Fibroblast of peridontal ligament (primary cell): Measurements from ENCODE around the gene PLS1.
A peak's percentile ranks its signal among the peaks of the same experiment; 100 is the strongest.
"Not testable (repeated sequence)": the region's sequence is repeated elsewhere in the genome, so short reads cannot be mapped to it uniquely, and the experiment has no call there.

Source experiments
- DNase-seq: peaks from one replicate; pipeline ENCODE4 v3.0.0-alpha.2; 2010; ENCODE audit errors: extremely low read depth

Gene PLS1

GRCh38 chr3:142693136-142693853 lies 97.1 kb downstream of the PLS1 start:
- DNase-seq, result no peak

- no peak for DNase-seq
Measured at GRCh38 chr3:142694225-142694624, 98.0 kb downstream of the PLS1 start.

DNA sequence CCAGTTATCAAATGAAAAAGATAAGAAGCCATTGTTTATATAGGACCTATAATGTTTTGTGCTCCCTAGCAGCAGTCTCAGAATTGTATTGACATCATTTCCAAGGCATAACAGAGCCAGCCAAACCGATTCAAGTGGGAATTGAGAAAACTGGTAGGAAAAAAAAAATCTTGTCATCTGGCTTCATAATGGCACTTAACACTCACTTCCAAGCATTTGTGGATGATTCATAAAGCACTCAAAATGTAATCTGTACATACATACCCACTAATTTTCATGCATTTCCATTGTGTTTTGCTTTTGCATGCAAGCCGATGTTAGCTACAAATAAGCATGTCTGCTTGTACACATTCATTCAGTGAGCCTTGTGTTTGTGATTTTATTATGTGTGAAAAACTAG lies 109.0 kb downstream of the PLS1 start:
- DNase-seq, result peak; percentile 2

- no peak for DNase-seq
Measured at GRCh38 chr3:142706321-142707127, 110.3 kb downstream of the PLS1 start.

- no peak for DNase-seq
Measured at GRCh38 chr3:142709207-142709606, 113.0 kb downstream of the PLS1 start.

DNA sequence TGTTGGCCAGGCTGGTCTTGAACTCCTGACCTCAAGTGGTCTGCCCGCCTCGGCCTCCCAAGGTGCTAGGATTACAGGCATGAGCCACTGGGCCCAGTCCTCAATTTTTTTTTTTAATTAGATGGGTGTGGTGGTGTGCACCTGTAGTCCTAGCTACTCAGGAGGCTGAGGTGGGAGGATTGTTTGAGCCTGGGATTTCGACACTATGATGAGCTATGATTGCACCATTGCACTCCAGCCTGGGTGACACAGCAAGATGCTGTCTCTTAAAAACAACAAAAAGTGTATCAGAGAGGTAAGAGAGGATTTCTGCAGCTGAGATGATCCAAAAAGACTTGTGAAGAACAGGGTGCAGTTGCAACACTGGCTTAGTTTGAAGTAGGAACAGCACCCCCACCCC lies 118.7 kb downstream of the PLS1 start:
- DNase-seq, result not testable (repeated sequence)

GRCh38 chr3:142716102-142716501 lies 119.9 kb downstream of the PLS1 start:
- DNase-seq, result no peak

DNA sequence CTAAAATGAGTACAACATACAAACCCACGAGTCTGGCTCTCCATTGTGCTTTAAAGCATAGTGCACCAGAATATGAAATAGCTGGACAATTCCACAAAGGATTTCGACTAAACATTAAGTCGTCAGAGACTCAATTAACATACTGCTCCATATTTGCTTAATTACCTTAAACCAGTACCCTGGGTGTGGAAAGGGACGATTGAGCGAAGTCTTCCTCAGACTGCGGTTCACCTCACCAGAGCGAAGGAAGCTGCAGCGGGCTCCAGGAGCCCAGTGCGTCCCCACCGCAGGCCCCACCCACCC lies 127.4 kb downstream of the PLS1 start:
- DNase-seq, result no peak

DNA sequence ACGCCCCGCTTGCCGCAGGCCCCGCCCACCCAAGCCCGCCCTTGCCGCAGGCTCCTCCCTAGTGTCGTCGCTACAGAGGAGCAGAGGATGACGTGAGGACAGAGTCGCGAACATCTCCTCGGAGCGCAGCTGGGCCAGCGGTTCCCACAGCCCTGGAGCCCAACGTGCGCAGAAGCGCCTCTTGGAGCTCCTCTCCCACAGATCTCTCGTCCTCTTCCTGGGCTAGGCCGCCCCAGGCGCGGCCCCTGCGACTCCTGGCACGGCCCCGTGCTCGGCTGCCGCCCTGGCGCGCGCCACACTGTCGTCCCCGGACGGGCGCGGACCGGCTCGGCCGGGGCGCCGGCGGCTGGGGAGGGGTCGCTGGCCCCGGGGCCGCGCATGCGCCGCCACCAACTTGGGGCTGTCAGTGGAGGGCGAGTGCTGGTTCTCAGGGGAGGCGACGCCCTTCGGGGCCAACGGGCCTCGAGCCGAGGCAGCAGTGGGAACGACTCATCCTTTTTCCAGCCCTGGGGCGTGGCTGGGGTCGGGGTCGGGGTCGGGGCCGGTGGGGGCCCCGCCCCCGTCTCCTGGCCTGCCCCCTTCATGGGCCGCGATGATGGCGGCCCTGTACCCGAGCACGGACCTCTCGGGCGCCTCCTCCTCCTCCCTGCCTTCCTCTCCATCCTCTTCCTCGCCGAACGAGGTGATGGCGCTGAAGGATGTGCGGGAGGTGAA lies 127.9 kb downstream of the PLS1 start, which contains the start of gene TRPC1:
TSS of gene TRPC1 (plus strand) at position 67 of the 714 bp plus-strand sequence. CDS start at position 593, 526 bp downstream.
- DNase-seq, result peak; percentile 61

GRCh38 chr3:142724682-142725356 lies 128.6 kb downstream of the PLS1 start:
- peak; percentile 33 for DNase-seq

DNA sequence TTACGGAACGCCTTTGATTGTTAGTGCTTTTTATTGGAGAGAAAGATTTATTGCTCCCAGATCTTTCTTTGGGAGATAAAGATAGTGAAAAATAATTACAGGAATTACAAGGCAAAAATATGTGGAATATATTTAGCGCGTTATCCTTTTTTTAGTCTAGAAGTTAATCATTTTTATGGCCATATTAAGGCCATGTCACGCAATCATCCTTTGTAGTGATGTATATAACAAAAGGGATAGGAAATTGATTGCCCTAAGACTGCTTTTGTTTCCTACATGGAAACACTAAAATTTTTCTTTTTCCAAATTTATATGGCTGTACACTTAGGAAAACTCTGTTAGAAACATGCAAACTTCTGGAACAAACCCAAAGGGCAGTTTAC lies 129.2 kb downstream of the PLS1 start:
- DNase-seq, result no peak

- peak; percentile 15 for DNase-seq
Measured at GRCh38 chr3:142726017-142726416, 129.8 kb downstream of the PLS1 start.

DNA sequence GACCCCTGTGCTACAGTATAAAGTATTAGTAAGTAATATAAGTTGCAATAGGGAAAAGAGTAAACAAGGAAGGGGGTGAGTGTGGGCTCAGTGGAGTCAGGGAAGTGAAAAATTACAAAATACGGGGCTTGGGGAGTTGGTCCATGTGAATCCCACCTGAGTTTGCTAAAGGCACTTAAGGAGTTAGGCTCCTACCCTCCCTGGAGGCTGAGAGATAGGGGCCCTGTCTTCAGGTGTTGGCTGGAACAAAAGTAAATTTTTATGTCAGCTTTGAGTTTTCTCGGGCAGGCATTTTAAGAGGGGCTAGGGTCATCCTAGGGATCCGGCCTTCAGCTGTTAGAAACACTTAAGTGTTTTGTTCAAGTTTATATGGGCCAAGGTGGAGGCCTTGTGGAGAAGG lies 135.9 kb downstream of the PLS1 start:
- DNase-seq, result no peak

GRCh38 chr3:142734834-142735233 lies 138.6 kb downstream of the PLS1 start:
- DNase-seq, result no peak

- no peak for DNase-seq
Measured at GRCh38 chr3:142735462-142735861, 139.3 kb downstream of the PLS1 start.

DNA sequence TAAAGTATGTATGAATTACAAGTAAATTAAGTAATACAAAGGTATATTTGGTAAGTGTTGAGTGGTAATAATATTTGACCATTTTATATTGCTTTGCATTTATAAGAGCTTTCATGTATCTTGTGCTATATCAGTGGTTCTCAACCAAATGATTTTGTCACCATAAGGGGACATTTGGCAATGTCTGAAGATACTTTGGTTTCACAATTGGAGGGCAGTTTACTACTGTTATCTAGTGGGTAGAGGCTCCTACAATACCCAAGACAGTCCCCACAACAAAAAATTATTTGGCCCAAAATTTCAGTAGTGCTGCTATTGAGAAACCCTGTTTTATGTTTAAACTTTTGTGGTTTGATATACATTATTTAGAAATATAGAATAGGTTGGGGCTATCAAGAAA lies 142.2 kb downstream of the PLS1 start:
- no peak for DNase-seq

DNA sequence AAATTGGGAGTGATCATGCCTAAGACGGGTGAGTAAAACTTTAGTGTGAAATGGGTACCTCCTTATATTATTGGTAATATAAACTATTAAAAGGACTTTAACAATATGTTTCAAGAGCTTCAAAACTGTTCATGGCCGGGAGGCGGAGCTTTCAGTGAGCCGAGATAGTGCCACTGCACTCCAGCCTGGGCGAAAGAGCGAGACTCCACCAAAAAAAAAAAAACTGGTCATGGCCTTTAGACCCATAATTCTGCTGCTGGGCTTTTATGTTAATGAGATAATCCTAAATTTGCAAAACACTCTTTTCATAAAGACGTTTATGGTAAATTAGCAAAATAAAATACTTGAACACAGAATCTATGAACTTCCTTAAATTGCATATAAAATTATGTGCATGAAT lies 150.5 kb downstream of the PLS1 start:
- no peak for DNase-seq

GRCh38 chr3:142750531-142750930 lies 154.3 kb downstream of the PLS1 start:
- DNase-seq, result not testable (repeated sequence)

- not testable (repeated sequence) for DNase-seq
Measured at GRCh38 chr3:142752605-142753004, 156.4 kb downstream of the PLS1 start.

GRCh38 chr3:142754494-142754893 lies 158.3 kb downstream of the PLS1 start:
- DNase-seq, result no peak
